HT1080 (cell line): ENCODE measurements around the gene SPANXN1. TPM values are rescaled to one million over a fixed set of nuclear protein-coding genes. Genes with fewer than 3 reads are reported as not detected.

Source experiments
- DNase-seq: peaks from one replicate; pipeline ENCODE4 v3.0.0-alpha.2; 2015; ENCODE audit warnings: low read depth
- polyA plus RNA-seq, 2 experiments: library from polyadenylated mRNA; depleted of rRNA; stranded (reverse); fragments of >200 nt; gene quantifications; 2 replicates each; pipeline ENCODE4 v1.2.3, GENCODE V29; 2015
- total RNA-seq: library from RNA; depleted of rRNA; stranded (reverse); fragments of >200 nt; shearing (Covaris generic); gene quantifications from 2 replicates; pipeline ENCODE4 v1.2.3, GENCODE V29; 2014; rRNA removed

The SPANXN1 gene
- 0.23 and 0.51 TPM in 2 replicates for total RNA-seq
- 0.41 and 0.43 TPM in 2 replicates for polyA plus RNA-seq (2015; cell fraction: cytosol; rRNA removed)
- polyA plus RNA-seq (2015; cell fraction: nucleus; rRNA removed) = 0.57 and 0.74 TPM in 2 replicates

- DNase-seq = peak; percentile 68
These were observed at the start of gene SPANXN1 for GRCh38 chrX:145247203-145247602. TSS of gene SPANXN1 (plus strand) at chrX:145247503. CDS start at chrX:145247587, 84 bp downstream.

DNA sequence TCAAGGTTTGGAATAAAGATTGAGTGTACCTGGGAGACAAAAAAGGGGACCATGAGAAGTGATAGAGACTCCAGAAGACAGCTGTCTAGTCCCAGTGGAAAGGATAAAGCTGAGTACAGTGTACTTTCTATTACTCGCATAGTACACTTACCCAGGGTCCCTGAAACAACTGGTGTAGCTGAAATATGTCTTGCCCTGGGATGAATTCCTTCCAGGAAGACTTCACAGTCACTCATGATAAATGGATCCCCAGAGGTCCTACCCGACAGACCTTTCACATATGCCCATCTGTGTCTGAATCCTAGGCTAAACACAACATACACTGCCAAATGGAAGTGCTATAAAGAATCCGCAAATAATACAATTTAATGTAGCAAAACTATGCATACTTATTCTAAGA is 48.2 kb upstream of the SPANXN1 start:
- DNase-seq = no peak

GRCh38 chrX:145213504-145213903 is 33.8 kb upstream of the SPANXN1 start:
- no peak for DNase-seq

DNA sequence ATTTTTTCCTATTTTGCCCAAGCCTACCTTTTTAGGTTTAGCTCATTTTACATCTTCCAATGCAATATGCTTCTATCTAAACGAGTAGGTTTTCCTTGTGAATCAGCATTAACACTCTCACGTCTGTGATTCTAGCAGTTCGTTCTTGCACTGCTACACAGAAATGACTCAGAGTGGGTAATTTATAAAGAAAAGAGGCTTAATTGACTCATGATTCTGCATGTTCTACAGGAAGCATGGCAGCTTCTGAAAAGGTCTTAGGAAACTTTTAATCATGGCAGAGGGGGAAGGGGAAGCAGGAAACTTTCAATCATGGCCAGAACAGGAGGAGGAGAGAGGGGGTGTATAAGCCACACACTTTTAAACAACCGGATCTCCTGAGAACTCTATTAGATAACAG is 44.9 kb downstream of the SPANXN1 start:
- peak; percentile 68 for DNase-seq
